Skeletal muscle tissue (tissue), 4 donors: Measurements from ENCODE around the gene RNF20. TPM values are rescaled to one million over a fixed set of nuclear protein-coding genes. Genes with fewer than 3 reads are reported as not detected.
"Not testable (repeated sequence)": the region's sequence is repeated elsewhere in the genome, so short reads cannot be mapped to it uniquely, and the experiment has no call there.

Experiments used
- H3K27ac ChIP-seq: one replicate; pipeline ENCODE4 v1.7.0; 2013; ENCODE audit warnings: mild to moderate bottlenecking, low read depth, low read length, inconsistent platforms
- H3K27me3 ChIP-seq, 3 donors: one replicate each; pipeline ENCODE4 v1.7.0; 2013; ENCODE audit warnings: low read length in 3 of 3; ENCODE audit not compliant: control insufficient read depth in 3 of 3, insufficient read depth in 3 of 3
- H3K36me3 ChIP-seq, 3 donors: one replicate each; pipeline ENCODE4 v1.7.0; 2013; ENCODE audit warnings: low read length in 3 of 3; ENCODE audit not compliant: control insufficient read depth in 3 of 3, insufficient read depth in 3 of 3
- H3K4me1 ChIP-seq, 3 donors: one replicate each; pipeline ENCODE4 v1.7.0; 2013; ENCODE audit warnings: low read length in 3 of 3, mild to moderate bottlenecking in 3 of 3; ENCODE audit not compliant: control insufficient read depth in 3 of 3, insufficient read depth in 3 of 3
- H3K4me3 ChIP-seq, 3 donors: one replicate each; pipeline ENCODE4 v1.7.0; 2013; ENCODE audit warnings: low read length in 3 of 3
- H3K9ac ChIP-seq, 3 donors: one replicate each; pipeline ENCODE4 v1.7.0; 2013; ENCODE audit warnings: low read length in 3 of 3, mild to moderate bottlenecking in 3 of 3, moderate library complexity in 2 of 3, low read depth in 1 of 3
- H3K9me3 ChIP-seq, 3 donors: one replicate each; pipeline ENCODE4 v1.7.0; 2013; ENCODE audit warnings: low read length in 3 of 3; ENCODE audit not compliant: control insufficient read depth in 3 of 3
- total RNA-seq: library from RNA; depleted of rRNA; stranded (reverse); fragments of >200 nt; gene quantifications from one replicate; pipeline ENCODE4 v1.2.3, GENCODE V29; 2014
- donor health status: Osteomylitis.

Gene RNF20
- total RNA-seq, 1 donor from 2014 or later, result 24.5 TPM

DNA sequence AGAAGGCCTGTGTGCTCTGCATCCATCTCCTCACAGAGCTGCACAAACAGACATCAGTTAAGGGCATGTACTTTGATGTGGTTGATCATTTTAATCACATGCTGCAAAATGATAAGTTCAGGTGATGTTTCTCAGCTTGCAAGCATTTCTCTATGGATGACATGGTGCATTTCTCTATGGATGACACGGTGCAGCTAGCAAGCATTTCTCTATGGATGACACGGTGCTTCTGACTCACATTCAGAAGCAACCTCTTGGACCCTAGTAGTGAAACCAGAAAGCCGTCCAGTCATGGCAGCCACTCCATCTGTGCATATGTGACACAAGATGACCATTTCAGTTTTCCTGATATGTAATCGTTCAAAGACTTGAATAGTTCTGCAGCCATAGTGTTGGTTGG, 24.1 kb upstream of the RNF20 start:
- Histone ChIP-seq H3K4me3 (no peak overlapping the region), H3K27me3 (no peaks in the 10 kb centered on the region), H3K27ac (no peak overlapping the region), H3K9me3 (no peaks in the 10 kb centered on the region), H3K4me1 (peaks cover 0 to 5% (median 0%) of the 10 kb centered on the region in 3 donors), H3K9ac (no peak overlapping the region), H3K36me3 (no peaks in the 10 kb centered on the region)

DNA sequence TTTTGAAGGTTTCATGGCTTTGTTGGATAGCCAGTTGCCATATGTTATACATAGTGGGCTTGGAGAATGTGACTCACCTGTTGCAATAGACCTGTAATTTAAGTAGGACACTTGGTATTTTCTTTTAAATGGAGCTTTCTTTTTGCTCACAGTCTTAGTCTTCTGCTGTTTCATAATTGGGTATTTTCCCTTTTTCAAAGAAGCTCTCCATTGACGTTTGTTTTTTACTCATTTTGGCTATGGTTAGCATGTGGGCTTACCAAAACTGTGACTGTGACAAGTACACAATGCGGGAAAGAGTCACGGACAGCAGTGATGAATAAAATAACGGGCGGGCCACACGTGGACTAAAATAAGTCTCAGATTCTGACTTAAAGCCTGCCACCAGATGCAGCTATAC, 23.2 kb upstream of the RNF20 start:
- Histone ChIP-seq H3K4me3 (no peak overlapping the region), H3K27me3 (no peaks in the 10 kb centered on the region), H3K27ac (no peak overlapping the region), H3K9ac (no peak overlapping the region), H3K4me1 (peaks cover 0 to 5% (median 0%) of the 10 kb centered on the region in 3 donors), H3K9me3 (no peaks in the 10 kb centered on the region), H3K36me3 (no peaks in the 10 kb centered on the region)

DNA sequence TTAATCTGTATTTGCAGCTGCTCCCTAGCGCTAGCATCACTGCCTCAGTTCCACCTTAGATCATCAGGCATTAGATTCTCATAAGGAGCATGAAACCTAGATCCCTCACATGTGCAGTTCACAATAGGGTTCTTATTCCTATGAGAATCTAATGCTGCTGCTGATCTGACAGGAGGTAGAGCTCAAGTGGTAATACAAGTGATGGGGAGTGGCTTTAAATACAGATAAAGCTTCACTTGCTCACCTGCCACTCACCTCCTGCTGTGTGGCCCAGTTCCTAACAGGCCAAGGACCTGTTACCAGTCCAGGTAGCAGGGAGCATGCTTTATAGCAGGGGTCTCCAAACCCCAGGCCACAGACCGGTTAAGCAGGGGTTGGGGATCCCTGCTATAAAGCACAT, 22.6 kb upstream of the RNF20 start:
- Histone ChIP-seq H3K4me1 (peaks cover 0 to 5% (median 0%) of the 10 kb centered on the region in 3 donors), H3K4me3 (no peak overlapping the region), H3K9me3 (no peaks in the 10 kb centered on the region), H3K27ac (no peak overlapping the region), H3K9ac (no peak overlapping the region), H3K27me3 (no peaks in the 10 kb centered on the region), H3K36me3 (no peaks in the 10 kb centered on the region)

DNA sequence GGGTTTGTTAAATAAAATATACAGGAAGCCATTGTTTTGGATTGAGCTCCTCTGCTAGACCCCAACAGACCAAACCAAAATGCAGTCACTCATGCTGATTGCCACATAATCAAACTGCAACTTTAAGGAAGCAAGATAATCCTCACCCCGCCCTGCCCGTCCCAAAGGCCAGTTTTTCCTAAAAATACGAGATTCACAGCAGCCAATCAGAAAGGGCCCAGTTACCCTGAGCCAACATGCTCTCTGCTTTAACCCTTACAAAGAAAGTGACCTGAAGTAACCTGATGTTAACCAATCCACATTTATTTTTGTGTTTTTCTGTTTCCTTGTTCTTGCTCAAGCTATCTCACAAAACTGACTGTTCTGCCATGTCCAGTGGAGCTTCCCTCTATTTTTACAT, 21.5 kb upstream of the RNF20 start:
- H3K27me3 ChIP-seq, result no peaks in the 10 kb centered on the region
- H3K4me1 ChIP-seq, result peaks cover 0 to 5% (median 0%) of the 10 kb centered on the region in 3 donors
- no peaks in the 10 kb centered on the region for H3K9me3 ChIP-seq
- H3K27ac ChIP-seq, result no peak overlapping the region
- no peak overlapping the region for H3K4me3 ChIP-seq
- no peak overlapping the region for H3K9ac ChIP-seq
- no peaks in the 10 kb centered on the region for H3K36me3 ChIP-seq

DNA sequence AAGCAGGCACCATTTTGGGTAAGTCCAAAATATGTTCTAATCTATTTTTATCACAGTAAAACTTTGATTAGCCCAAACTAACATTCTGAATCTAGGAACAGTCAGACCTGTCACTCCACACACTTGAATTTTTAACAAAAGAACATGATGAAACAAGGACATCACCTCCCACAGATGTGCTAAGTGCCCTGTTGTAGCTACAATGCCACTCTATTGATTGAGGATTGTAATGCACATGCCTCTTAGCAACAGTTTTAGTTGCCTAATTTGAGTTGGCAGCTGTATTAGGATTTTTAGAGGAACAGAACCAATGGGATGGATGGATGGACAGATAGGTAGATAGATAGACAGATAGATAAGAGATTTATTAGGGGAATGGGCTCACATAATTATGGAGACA, 20.3 kb upstream of the RNF20 start:
- Histone ChIP-seq H3K36me3 (no peaks in the 10 kb centered on the region), H3K27ac (no peak overlapping the region), H3K27me3 (no peaks in the 10 kb centered on the region), H3K9me3 (no peaks in the 10 kb centered on the region), H3K9ac (no peak overlapping the region), H3K4me3 (no peak overlapping the region), H3K4me1 (peaks cover 0 to 5% (median 0%) of the 10 kb centered on the region in 3 donors)

DNA sequence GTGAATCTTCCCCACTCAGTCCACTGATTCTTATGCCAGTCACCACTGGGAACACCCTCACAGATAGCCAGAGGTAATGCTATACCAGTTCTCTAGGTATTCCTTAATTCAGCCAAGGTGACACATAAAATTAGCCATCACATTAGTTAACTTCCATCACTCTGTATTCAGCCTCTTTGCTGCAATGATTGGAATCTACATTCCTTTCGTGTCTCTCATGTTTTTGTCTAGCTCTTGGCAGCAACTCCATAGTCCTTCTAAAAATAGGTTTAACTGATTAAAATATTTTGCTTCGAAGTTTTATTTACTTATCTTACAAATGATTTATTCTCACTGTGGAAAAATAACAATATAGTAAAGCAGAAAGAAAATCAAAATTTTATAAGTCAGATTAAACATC, 19.6 kb upstream of the RNF20 start:
- Histone ChIP-seq H3K36me3 (no peaks in the 10 kb centered on the region), H3K4me3 (no peak overlapping the region), H3K27me3 (no peaks in the 10 kb centered on the region), H3K4me1 (peaks cover 0 to 5% (median 0%) of the 10 kb centered on the region in 3 donors), H3K27ac (no peak overlapping the region), H3K9ac (no peak overlapping the region), H3K9me3 (no peaks in the 10 kb centered on the region)

DNA sequence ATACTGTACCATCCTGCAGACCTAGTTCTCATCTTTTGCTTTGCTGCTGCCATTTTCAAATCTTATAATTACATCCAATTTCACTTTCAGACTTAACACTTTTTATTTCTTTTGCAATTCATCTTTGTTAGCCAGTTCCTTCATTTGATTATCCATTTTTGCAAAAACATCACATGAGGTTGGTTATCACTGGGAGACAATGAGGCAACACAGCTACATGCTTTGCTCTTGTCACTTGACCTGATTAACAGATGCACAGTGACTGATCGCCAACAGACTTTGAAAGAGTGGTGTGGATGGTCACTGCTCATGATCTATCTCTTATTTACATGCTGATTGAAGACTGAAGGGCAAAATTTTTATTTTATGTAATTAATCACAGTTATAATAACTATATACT, 17.0 kb upstream of the RNF20 start:
- no peak overlapping the region for H3K9ac ChIP-seq
- no peak overlapping the region for H3K27ac ChIP-seq
- H3K4me1 ChIP-seq, result peaks cover 0 to 5% (median 0%) of the 10 kb centered on the region in 3 donors
- no peak overlapping the region for H3K4me3 ChIP-seq
- no peaks in the 10 kb centered on the region for H3K36me3 ChIP-seq
- no peaks in the 10 kb centered on the region for H3K27me3 ChIP-seq
- H3K9me3 ChIP-seq, result no peaks in the 10 kb centered on the region

DNA sequence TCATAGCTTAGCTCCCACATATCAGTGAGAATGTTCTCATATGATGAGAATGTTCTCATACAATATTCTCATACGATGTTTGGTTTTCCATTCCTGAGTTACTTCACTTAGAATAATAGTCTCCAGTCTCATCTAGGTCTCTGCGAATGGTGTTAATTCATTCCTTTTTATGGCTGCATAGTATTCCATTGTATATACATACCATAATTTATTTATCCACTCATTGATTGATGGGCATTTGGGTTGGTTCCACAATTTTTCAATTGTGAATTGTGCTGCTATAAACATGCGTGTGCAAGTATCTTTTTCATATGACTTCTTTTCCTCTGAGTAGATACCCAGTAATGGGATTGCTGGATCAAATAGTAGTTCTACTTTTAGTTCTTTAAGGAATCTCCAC, 15.2 kb upstream of the RNF20 start:
- H3K36me3 ChIP-seq, H3K4me3 ChIP-seq, H3K4me1 ChIP-seq, H3K27me3 ChIP-seq, H3K9me3 ChIP-seq, H3K27ac ChIP-seq, H3K9ac ChIP-seq: not testable (repeated sequence)

DNA sequence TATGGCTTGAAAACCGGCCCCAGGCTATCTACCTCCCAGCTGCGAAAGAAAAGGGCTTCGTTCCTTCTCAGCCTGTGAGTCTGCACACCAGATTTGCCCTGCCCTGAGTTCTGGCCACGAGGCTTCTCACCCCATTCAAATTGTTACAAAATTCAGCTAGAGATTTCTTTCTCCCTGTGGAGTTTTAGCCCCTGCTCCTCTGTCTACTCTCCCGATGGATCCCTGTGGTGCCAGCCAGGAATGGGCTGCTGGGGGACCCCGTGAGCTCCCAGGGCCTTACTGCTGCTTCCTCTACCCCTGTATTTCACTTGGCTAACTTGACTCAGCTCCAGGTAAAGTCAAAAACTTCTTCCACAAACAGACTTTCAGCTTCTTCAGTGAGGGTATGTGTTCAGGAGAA, 9.3 kb upstream of the RNF20 start:
- Histone ChIP-seq H3K27ac (no peak overlapping the region), H3K9me3 (no peaks in the 10 kb centered on the region), H3K9ac (no peak overlapping the region), H3K4me1 (no peaks in the 10 kb centered on the region), H3K4me3 (no peak overlapping the region), H3K36me3 (no peaks in the 10 kb centered on the region), H3K27me3 (peaks cover 0 to 7% (median 0%) of the 10 kb centered on the region in 3 donors)

DNA sequence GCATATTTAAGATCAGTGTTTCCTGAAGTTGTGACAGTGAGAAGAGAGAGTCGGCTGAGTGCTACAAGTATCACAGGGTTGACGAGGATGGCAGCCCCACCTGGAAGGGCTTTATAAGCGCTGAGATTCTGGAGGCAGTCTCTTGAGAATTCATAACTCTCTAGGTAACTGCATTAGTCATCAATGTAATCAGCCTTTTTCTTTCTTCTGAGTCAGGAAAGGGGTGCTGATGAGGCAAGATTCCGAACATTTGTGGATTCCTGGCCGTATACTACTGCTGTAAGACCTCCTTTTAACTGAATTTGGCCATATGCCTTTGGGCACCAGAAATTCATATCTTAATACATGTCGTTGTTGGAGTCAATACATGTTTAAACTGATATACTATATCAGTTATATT, 6.6 kb upstream of the RNF20 start:
- H3K27ac ChIP-seq, result no peak overlapping the region
- no peaks in the 10 kb centered on the region for H3K4me1 ChIP-seq
- no peak overlapping the region for H3K4me3 ChIP-seq

DNA sequence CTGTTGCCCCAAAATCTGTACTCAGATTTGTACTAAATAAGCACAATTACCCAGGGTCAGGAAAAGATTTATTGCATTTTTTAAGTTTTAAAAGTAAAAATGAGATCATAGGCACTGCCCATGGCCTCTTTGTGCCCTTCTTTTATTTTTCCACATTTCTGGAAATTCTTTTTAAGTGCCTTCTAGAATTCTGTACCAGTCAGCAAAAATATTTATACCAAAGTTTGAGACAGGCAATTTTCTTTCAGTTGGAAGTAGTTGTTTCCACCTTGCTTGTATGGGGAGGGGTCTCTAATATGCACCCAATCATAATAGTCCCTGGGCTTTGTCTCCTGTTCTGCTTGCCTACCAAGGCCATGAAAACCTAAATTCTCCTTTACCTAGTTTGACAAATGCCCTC, 5.6 kb upstream of the RNF20 start:
- H3K9me3 ChIP-seq, result no peaks in the 10 kb centered on the region
- H3K9ac ChIP-seq, result no peak overlapping the region
- H3K27me3 ChIP-seq, result peaks cover 0 to 4% (median 0%) of the 10 kb centered on the region in 3 donors
- no peaks in the 10 kb centered on the region for H3K36me3 ChIP-seq
- no peak overlapping the region for H3K4me3 ChIP-seq
- no peak overlapping the region for H3K27ac ChIP-seq
- no peaks in the 10 kb centered on the region for H3K4me1 ChIP-seq

More for the DNA sequence above, 6.6 kb upstream of the RNF20 start:
- Histone ChIP-seq H3K27me3 (peaks cover 0 to 7% (median 0%) of the 10 kb centered on the region in 3 donors), H3K36me3 (no peaks in the 10 kb centered on the region), H3K9me3 (no peaks in the 10 kb centered on the region), H3K9ac (no peak overlapping the region)
